ENCODE measurements around the gene ZDHHC17.

Gene ZDHHC17

DNA sequence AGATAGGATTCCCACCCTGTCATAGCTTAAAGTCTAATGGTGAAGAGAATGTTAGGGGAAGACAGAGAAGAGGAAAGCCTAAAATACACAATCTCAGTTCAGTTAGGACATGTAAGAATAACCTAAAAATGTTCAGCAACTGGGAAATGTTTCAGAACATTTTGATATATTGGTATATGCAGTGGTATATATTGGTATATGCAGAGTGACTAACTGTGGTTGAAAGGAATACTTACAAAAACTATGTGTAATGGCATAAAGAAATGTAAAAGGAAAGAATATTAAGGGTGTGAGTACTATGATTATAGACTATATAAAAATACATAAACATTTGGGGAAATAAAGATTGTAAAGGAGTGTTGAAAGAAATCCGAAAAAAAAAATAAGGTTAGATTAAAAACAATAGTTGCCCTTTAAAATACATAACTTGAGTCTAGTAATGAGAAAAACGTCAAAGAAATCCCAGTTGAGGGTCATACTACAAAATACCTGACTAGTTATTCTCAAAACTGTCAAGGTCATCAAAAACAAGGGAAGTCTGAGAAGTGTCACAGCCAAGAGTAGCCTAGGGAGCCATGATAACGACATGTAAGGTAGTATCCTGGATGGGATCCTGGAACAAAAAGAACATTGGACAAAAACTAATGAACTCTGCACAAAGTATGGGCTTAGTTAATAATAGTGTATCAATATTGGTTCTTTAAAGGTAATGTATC lies 25.6 kb downstream of the ZDHHC17 start:
- Mint-ChIP-seq H3K36me3 (peaks cover 6% of the 10 kb centered on the region), H3K4me1 (peaks cover 41% of the 10 kb centered on the region), H3K27me3 (no peaks in the 10 kb centered on the region), H3K9me3 (no peaks in the 10 kb centered on the region), H3K4me3 (no peak overlapping the region), H3K27ac (peak overlapping the region; percentile 75)

DNA sequence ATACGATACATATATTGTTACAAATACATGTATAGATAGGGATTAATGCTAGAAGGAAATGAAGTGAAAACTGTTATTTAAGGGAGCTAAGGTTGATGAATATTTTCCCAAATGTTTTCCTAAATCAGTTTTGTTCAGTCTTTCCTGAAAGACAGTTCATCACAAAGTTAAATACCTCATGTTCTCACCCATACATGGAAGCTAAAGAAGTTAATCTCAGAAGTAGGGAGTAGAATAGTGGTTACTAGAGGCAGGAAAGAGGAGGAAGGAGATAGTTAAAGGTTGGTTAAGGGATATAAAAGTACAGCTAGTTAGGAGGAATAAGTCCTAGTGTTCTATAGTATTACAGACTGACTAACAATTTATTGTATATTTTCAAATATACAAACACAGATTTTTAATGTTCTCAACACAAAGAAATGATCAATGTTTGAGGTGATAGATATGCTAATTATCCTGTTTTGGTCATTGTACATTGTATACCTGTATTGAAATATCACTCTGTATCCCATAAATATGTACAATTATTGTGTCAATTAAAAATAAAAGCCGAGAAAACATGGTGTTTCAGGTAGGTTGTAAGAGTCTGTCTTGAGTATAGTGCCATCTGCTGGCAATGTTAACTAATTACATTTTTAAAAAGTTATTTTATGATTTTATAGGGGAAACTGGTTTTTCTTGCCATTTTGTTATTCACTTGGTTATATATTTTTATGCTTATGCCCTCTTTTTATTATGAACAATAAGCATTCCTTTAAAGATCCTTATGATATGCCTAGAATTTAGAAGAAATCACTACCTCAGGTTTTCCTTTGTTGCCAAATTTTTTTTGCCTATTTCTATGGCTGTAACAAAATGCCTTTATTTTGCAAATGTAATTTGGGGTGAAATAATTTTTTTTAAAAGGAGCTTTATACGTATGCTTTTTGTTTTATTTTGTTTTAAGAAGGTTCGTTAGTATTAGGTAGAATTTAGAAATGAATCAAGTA lies 26.9 kb downstream of the ZDHHC17 start:
- Mint-ChIP-seq H3K36me3 (peaks cover 5% of the 10 kb centered on the region), H3K27me3 (no peaks in the 10 kb centered on the region), H3K27ac (no peak overlapping the region), H3K4me3 (no peak overlapping the region), H3K9me3 (no peaks in the 10 kb centered on the region), H3K4me1 (peaks cover 47% of the 10 kb centered on the region)

DNA sequence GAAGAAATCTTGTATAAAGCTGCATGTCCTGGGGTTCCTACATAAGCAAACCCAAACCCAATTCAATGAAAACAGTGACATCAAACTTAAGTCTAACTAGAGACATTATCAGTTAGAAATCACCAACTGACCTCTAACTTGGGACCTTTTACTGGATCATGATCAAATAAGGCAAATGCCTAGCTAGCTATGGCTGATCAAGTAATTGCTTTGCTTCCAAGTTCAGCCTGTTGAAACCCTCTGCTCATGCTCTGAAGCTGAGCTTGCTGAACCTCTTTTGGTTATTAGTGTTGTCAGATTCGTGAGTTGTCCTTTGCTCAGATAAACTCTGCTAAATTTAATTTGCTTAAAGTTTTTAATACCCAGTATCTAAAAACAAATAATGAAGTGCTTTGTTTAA lies 28.9 kb downstream of the ZDHHC17 start:
- no peak overlapping the region for H3K4me3 Mint-ChIP-seq
- no peak overlapping the region for H3K27ac Mint-ChIP-seq
- no peaks in the 10 kb centered on the region for H3K9me3 Mint-ChIP-seq
- H3K27me3 Mint-ChIP-seq = no peaks in the 10 kb centered on the region
- H3K36me3 Mint-ChIP-seq = peaks cover under 1% of the 10 kb centered on the region
- peaks cover 47% of the 10 kb centered on the region for H3K4me1 Mint-ChIP-seq

- Mint-ChIP-seq H3K4me1 (peaks cover 37% of the 10 kb centered on the region), H3K9me3 (peaks cover 7% of the 10 kb centered on the region), H3K27me3 (no peaks in the 10 kb centered on the region), H3K36me3 (peaks cover 33% of the 10 kb centered on the region), H3K27ac (no peak overlapping the region), H3K4me3 (no peak overlapping the region)
These were observed 34.9 kb downstream of the ZDHHC17 start for GRCh38 chr12:76798864-76799263.

- no peaks in the 10 kb centered on the region for H3K27me3 Mint-ChIP-seq
- no peak overlapping the region for H3K4me3 Mint-ChIP-seq
- peaks cover 7% of the 10 kb centered on the region for H3K9me3 Mint-ChIP-seq
- peaks cover 42% of the 10 kb centered on the region for H3K4me1 Mint-ChIP-seq
- no peak overlapping the region for H3K27ac Mint-ChIP-seq
- peaks cover 33% of the 10 kb centered on the region for H3K36me3 Mint-ChIP-seq
These were observed 35.4 kb downstream of the ZDHHC17 start for GRCh38 chr12:76799362-76799761.

- Mint-ChIP-seq H3K4me3 (no peak overlapping the region), H3K27ac (no peak overlapping the region), H3K27me3 (no peaks in the 10 kb centered on the region), H3K36me3 (peaks cover 34% of the 10 kb centered on the region), H3K4me1 (peaks cover 25% of the 10 kb centered on the region), H3K9me3 (peaks cover 7% of the 10 kb centered on the region)
These were observed 38.1 kb downstream of the ZDHHC17 start for GRCh38 chr12:76802060-76802459.

DNA sequence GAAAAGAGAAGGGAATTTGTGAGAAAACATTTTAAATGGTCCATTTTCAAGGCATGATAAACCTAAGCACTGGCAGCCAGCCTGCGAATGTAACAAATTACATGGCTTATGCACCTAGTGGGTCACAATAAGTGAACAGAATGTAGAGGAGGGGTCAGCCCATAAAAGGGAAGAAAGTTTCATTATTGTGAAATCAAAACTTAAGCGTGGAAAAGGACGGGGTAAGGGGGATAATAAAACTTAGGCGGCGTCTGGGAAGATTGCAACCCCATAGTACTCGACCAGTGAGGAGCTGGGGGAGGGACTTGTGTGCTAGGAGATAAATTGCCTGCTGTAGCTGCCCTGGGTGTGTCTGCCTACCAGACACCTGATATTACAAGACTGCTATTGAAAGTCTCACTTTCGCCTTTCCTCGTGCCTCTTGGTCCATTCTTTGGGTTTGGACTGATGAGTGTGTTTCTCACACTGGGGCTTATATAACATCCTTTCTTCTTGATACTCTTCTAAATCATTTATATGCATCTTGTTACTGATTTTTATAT lies 40.6 kb downstream of the ZDHHC17 start:
- no peak overlapping the region for H3K4me3 Mint-ChIP-seq
- H3K4me1 Mint-ChIP-seq = peaks cover 19% of the 10 kb centered on the region
- H3K9me3 Mint-ChIP-seq = peaks cover 7% of the 10 kb centered on the region
- H3K36me3 Mint-ChIP-seq = peaks cover 24% of the 10 kb centered on the region
- no peaks in the 10 kb centered on the region for H3K27me3 Mint-ChIP-seq
- no peak overlapping the region for H3K27ac Mint-ChIP-seq

DNA sequence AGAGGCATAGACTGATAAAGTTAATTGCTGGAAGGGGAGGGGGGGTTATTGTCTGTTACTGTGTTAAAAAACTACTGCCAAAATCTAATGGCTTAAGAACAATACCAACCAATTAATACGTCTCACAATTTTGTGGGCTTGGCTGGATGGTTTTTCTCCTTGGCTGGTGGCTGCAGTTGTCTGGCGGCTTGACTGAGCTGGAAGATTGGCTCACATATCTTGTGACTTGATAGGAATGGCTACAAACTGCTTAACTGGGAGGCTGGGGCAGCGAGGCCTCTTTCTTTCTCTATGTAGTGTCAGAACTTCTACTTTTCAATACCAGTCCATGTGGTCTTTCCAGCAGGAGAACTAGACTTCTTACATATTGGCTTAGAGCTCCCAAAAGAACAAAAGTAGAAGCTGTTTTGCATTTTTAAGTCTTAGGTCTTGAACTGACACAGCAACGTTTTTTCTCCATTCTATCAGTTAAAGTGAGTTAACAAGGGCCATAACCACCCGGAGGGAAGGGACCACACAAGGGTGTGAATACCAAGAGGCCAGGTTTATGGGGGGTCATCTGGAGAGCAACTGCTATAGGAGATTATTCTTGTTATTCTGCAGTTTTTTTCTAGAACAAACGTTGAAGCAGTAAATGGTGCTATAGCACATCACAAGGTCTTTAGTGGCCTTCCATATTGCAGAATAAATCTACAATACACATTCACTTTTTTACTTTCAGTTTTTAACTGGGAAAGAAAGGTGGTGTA lies 46.9 kb downstream of the ZDHHC17 start:
- Mint-ChIP-seq H3K27me3 (no peaks in the 10 kb centered on the region), H3K27ac (no peak overlapping the region), H3K4me3 (no peak overlapping the region), H3K36me3 (peaks cover 13% of the 10 kb centered on the region), H3K9me3 (no peaks in the 10 kb centered on the region), H3K4me1 (no peaks in the 10 kb centered on the region)

- H3K36me3 Mint-ChIP-seq = peaks cover 13% of the 10 kb centered on the region
- H3K9me3 Mint-ChIP-seq = no peaks in the 10 kb centered on the region
- no peak overlapping the region for H3K27ac Mint-ChIP-seq
- H3K4me3 Mint-ChIP-seq = no peak overlapping the region
- H3K27me3 Mint-ChIP-seq = no peaks in the 10 kb centered on the region
- no peaks in the 10 kb centered on the region for H3K4me1 Mint-ChIP-seq
These were observed 48.1 kb downstream of the ZDHHC17 start for GRCh38 chr12:76811976-76812375.

- no peak overlapping the region for H3K27ac Mint-ChIP-seq
- H3K9me3 Mint-ChIP-seq = no peaks in the 10 kb centered on the region
- no peak overlapping the region for H3K4me3 Mint-ChIP-seq
- peaks cover 13% of the 10 kb centered on the region for H3K36me3 Mint-ChIP-seq
- no peaks in the 10 kb centered on the region for H3K27me3 Mint-ChIP-seq
- no peaks in the 10 kb centered on the region for H3K4me1 Mint-ChIP-seq
These were observed 49.4 kb downstream of the ZDHHC17 start for GRCh38 chr12:76813265-76813664.

DNA sequence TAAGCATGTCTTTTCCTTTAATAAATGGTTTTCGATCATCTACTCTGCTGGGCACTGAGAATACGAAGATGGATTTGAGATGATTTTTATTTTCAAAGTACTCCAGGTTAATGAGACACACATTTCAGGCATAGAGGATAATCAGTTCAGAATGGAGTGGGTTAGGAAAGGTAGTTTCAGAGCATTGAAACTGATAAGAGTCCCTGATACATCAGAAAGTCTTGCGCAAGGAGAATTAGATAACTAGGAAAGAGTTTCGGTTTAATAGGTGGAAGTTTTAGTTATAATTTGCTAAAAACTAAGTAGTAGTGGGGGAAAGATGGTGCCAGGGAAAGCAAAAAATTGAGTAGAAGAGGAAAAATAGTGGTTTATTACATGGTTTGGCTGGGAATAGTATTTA lies 50.1 kb downstream of the ZDHHC17 start:
- Mint-ChIP-seq H3K4me3 (no peak overlapping the region), H3K4me1 (no peaks in the 10 kb centered on the region), H3K36me3 (peaks cover 15% of the 10 kb centered on the region), H3K27me3 (no peaks in the 10 kb centered on the region), H3K9me3 (no peaks in the 10 kb centered on the region), H3K27ac (no peak overlapping the region)

GRCh38 chr12:76820888-76821482 lies 57.1 kb downstream of the ZDHHC17 start:
- Mint-ChIP-seq H3K27ac (no peak overlapping the region), H3K4me3 (no peak overlapping the region), H3K27me3 (no peaks in the 10 kb centered on the region), H3K9me3 (no peaks in the 10 kb centered on the region), H3K4me1 (no peaks in the 10 kb centered on the region), H3K36me3 (peaks cover 5% of the 10 kb centered on the region)

- H3K27me3 Mint-ChIP-seq = no peaks in the 10 kb centered on the region
- peaks cover 23% of the 10 kb centered on the region for H3K36me3 Mint-ChIP-seq
- H3K27ac Mint-ChIP-seq = no peak overlapping the region
- H3K4me3 Mint-ChIP-seq = no peak overlapping the region
- H3K9me3 Mint-ChIP-seq = no peaks in the 10 kb centered on the region
- H3K4me1 Mint-ChIP-seq = no peaks in the 10 kb centered on the region
These were observed 66.5 kb downstream of the ZDHHC17 start for GRCh38 chr12:76830436-76830835.

DNA sequence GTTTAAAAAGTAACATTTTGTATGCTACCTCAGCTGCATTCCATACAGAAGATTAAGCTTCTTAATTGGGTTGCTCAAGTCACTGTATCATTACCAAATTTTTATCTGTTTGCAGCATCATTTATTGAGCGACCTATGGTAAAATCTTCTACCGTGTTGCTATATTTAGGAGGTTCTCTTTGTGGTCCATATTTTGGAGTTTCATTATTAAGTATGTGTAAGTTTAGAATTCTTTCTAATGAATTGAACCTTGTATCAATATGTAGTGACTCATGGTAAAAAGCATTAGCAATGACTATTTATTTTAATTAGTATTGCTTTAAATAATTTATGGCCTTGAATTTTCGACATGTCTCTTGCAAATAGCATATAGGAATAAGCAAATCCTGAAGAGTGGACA lies 72.7 kb downstream of the ZDHHC17 start:
- Mint-ChIP-seq H3K4me1 (no peaks in the 10 kb centered on the region), H3K36me3 (peaks cover 10% of the 10 kb centered on the region), H3K9me3 (no peaks in the 10 kb centered on the region), H3K27me3 (no peaks in the 10 kb centered on the region), H3K4me3 (no peak overlapping the region), H3K27ac (no peak overlapping the region)

DNA sequence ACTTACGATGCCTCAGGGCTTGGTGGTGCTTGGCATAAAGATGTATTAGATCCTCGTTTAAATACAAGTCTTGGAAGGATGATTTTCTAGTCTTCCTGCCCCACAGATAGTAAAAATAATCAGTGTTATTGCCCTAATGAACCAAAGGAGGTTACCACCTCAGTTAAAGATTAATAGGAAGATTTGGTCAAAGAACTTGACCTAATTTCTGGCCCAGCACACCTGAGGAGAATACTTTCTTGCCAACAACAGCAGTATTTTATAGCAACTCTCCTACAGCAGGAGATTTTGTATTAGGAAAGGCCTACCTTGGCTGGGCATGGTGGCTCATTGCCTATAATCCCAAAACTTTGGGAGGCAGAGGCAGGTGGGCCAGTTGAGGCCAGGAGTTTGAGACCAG lies 83.3 kb downstream of the ZDHHC17 start:
- Mint-ChIP-seq H3K36me3 (peaks cover 25% of the 10 kb centered on the region), H3K9me3 (no peaks in the 10 kb centered on the region), H3K4me1 (no peaks in the 10 kb centered on the region), H3K27me3 (no peaks in the 10 kb centered on the region), H3K27ac (no peak overlapping the region), H3K4me3 (no peak overlapping the region)

Measured in activated naive CD4-positive, alpha-beta T cell treated with anti-CD3 and anti-CD28 coated beads, Interleukin-2, amount 50 U/mL, for 24 hours (primary cell).